Endothelial cell of umbilical vein (primary cell): ENCODE data around the gene IL21. TPM values are rescaled to one million over a fixed set of nuclear protein-coding genes. Genes with fewer than 3 reads are reported as not detected.

Source experiments
- BruUV-seq: library from RNA; stranded (reverse); fragments of 400-500 nt; replicated peaks from 2 replicates; lab custom pipeline; 2021; lab: Mats Ljungman, UMichigan
- CTCF ChIA-PET: fragments of 300-600, 350-600 bp; sonication (Branson Sonifier 250); formaldehyde crosslinking; loops from one replicate; lab custom pipeline; 2021; ENCODE audit warnings: antibody characterized with exemption, inconsistent platforms; lab: Charles Lee
- POLR2A ChIA-PET: fragments of 300-600, 350-600 bp; sonication (Branson Sonifier 250); formaldehyde crosslinking; loops from one replicate; lab custom pipeline; 2021; ENCODE audit warnings: antibody characterized with exemption, inconsistent platforms; lab: Charles Lee
- DNase-seq: peaks from one replicate; pipeline ENCODE4 v3.0.0-alpha.2; 2011; ENCODE audit warnings: low read depth, low spot score
- FAIRE-seq: peaks from 2 replicates; lab custom pipeline; 2011; peaks lifted over from hg19 to GRCh38; lab: Jason Lieb, UNC
- H2AFZ ChIP-seq: 2 replicates; pipeline ENCODE4 v1.6.0; 2012; ENCODE audit warnings: low read depth, low read length, control low read depth, inconsistent platforms
- H3K27ac ChIP-seq: 2 replicates; pipeline ENCODE4 v1.5.1; 2011; ENCODE audit warnings: low read depth, mild to moderate bottlenecking, control low read depth, low read length, moderate library complexity; ENCODE audit not compliant: insufficient read depth
- H3K27me3 ChIP-seq, 2 experiments: 2 replicates each; pipeline versions ENCODE4 v1.6.0 to v1.6.1; 2011; ENCODE audit warnings: low read length in 2 of 2, mixed read lengths in 1 of 2; ENCODE audit not compliant: control insufficient read depth in 2 of 2, insufficient read depth in 2 of 2
- H3K36me3 ChIP-seq, 2 experiments: 2 replicates in 1 of 2; 3 replicates in 1 of 2; pipeline ENCODE4 v1.5.1; 2011; ENCODE audit warnings: low read length in 2 of 2, mild to moderate bottlenecking in 1 of 2, moderate library complexity in 1 of 2; ENCODE audit not compliant: control insufficient read depth in 2 of 2, insufficient read depth in 2 of 2; ENCODE audit errors: extremely low read depth in 1 of 2
- H3K4me1 ChIP-seq: 3 replicates; pipeline ENCODE4 v1.5.1; 2011; ENCODE audit warnings: mild to moderate bottlenecking, low read length; ENCODE audit not compliant: control insufficient read depth, insufficient read depth; ENCODE audit errors: extremely low read depth
- H3K4me2 ChIP-seq: 2 replicates; pipeline ENCODE4 v1.6.1; 2011; ENCODE audit warnings: low read length, control low read depth, mixed read lengths; ENCODE audit not compliant: insufficient read depth
- H3K4me3 ChIP-seq, 3 experiments: fragments of 200-600 bp in 1 of 3; sonication (generic), shearing (Covaris generic) in 1 of 3; replicated peaks in 1 of 3; 2 replicates each; pipeline ENCODE4 v1.5.1; 2011 to 2016; ENCODE audit warnings: control low read depth in 3 of 3, low read length in 3 of 3, mild to moderate bottlenecking in 2 of 3, inconsistent platforms in 1 of 3, low read depth in 1 of 3, moderate library complexity in 1 of 3; ENCODE audit not compliant: insufficient read depth in 1 of 3
- H3K79me2 ChIP-seq: 2 replicates; pipeline ENCODE4 v1.6.0; 2012; ENCODE audit warnings: low read length, inconsistent platforms; ENCODE audit not compliant: control insufficient read depth, insufficient read depth
- H3K9ac ChIP-seq: replicated peaks from 2 replicates; pipeline ENCODE3; 2011; ENCODE audit warnings: low read length, control low read depth; ENCODE audit not compliant: insufficient read depth; ENCODE audit errors: extremely low read depth
- H3K9me1 ChIP-seq: replicated peaks from 3 replicates; pipeline ENCODE4 v1.6.0; 2011; ENCODE audit warnings: mild to moderate bottlenecking, low read length; ENCODE audit not compliant: control insufficient read depth, insufficient read depth; ENCODE audit errors: extremely low read depth
- H3K9me3 ChIP-seq: replicated peaks from 2 replicates; pipeline ENCODE4 v1.5.1; 2012; ENCODE audit warnings: low read length, inconsistent platforms; ENCODE audit not compliant: control insufficient read depth, insufficient read depth
- H4K20me1 ChIP-seq: replicated peaks from 2 replicates; pipeline ENCODE3; 2011; ENCODE audit warnings: mild to moderate bottlenecking, low read length; ENCODE audit not compliant: control insufficient read depth, insufficient read depth; ENCODE audit errors: extremely low read depth
- EZH2 ChIP-seq: IDR thresholded peaks from 2 replicates; pipeline ENCODE4 v1.6.1; 2012; ENCODE audit warnings: borderline replicate concordance, low read depth, mild to moderate bottlenecking, moderate library complexity, low read length, inconsistent platforms; ENCODE audit not compliant: severe bottlenecking
- FOS ChIP-seq: IDR thresholded peaks from 2 replicates; pipeline ENCODE4 v1.6.1; 2011; ENCODE audit warnings: mild to moderate bottlenecking, low read length, moderate library complexity, borderline replicate concordance; ENCODE audit not compliant: insufficient read depth
- GATA2 ChIP-seq: IDR thresholded peaks from 2 replicates; pipeline ENCODE4 v1.7.0; 2011; ENCODE audit warnings: low read depth, mild to moderate bottlenecking, moderate library complexity, mixed read lengths, low read length; ENCODE audit not compliant: insufficient read length, insufficient read depth
- JUN ChIP-seq: IDR thresholded peaks from 2 replicates; pipeline ENCODE4 v1.6.1; 2011; ENCODE audit warnings: borderline replicate concordance, low read depth; ENCODE audit not compliant: insufficient read length, insufficient read depth
- MYC ChIP-seq: IDR thresholded peaks from one replicate; pipeline ENCODE4 v1.6.1; 2011; ENCODE audit warnings: mild to moderate bottlenecking, low read depth, low read length
- POLR2A ChIP-seq: IDR thresholded peaks from 2 replicates; pipeline ENCODE4 v1.6.1; 2012; ENCODE audit warnings: low read depth, mild to moderate bottlenecking, control low read depth, low read length
- POLR2AphosphoS5 ChIP-seq: IDR thresholded peaks from 2 replicates; pipeline ENCODE4 v1.6.1; 2012; ENCODE audit warnings: low read depth, mild to moderate bottlenecking, control low read depth, low read length, moderate library complexity; ENCODE audit not compliant: insufficient read depth
- dilution Hi-C: fragments of 300-500 bp; cut with MboI; formaldehyde crosslinking; loops from one replicate; pipeline ENCODE4 v1.15.0; 2019; ENCODE audit warnings: low sequenced_read_pairs; ENCODE audit not compliant: extremely low pct_ligation_motif_present
- intact Hi-C: fragments of 100-400 bp; cut with micrococcal nuclease; formaldehyde crosslinking; loops from one replicate; pipeline ENCODE4 v1.10.0; 2022
- polyA plus RNA-seq, 4 experiments: library from polyadenylated mRNA; depleted of rRNA in 3 of 4; stranded (reverse) in 3 of 4; unstranded in 1 of 4; fragments of >200 nt; gene quantifications; 2 replicates each; pipeline versions ENCODE4 v1.2.1 to v1.2.3, GENCODE V29; 2011 to 2012; ENCODE audit warnings: missing spikeins in 1 of 4
- total RNA-seq: library from RNA; stranded (reverse); gene quantifications from 2 replicates; pipeline ENCODE4 v1.2.3, GENCODE V29; 2021
- TF ChIP-seq, protein P1 (sequence below), 2 donors: IDR thresholded peaks; 1 replicate in 1 of 2; 2 replicates in 1 of 2; pipeline ENCODE4 v1.5.1; 2011; ENCODE audit warnings: low read length in 2 of 2, mild to moderate bottlenecking in 2 of 2, moderate library complexity in 2 of 2, control low read depth in 1 of 2, inconsistent platforms in 1 of 2, low read depth in 1 of 2; ENCODE audit not compliant: insufficient read depth in 1 of 2; ENCODE audit errors: extremely low read depth in 1 of 2
- TF ChIP-seq, protein P2 (sequence below): IDR thresholded peaks from 2 replicates; pipeline ENCODE4 v1.6.1; 2011; ENCODE audit not compliant: insufficient read depth, insufficient read length

Gene IL21
- total and polyA plus RNA-seq, 2 donors (not counting 3 experiments of a cell fraction or from before 2014, with no cell fraction given) = not detected

DNA sequence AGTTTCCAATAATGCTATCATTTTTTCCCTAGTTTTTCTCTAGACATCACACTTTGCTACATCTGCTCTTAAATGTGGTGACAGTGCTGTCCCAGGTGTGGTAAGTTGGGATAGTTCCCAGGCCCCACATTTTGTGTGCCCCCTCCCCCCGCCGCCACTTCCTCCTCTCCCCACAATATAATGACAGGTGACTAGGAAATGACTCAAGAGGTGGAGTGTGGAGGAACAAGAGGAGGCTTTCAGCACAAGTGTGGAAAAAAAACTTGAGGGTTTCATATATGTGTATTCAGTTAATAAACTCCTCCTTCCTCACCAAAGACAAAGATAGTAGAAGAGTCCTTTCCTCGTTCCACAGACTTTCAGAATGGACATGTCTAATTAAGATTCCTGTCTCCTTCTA is 18.3 kb upstream of the IL21 start:
- no TSS peak for BruUV-seq
- ChIA-PET POLR2A (no interaction called here), CTCF (no interaction called here)
- DNase-seq (no peak), FAIRE-seq (no peak)
- Histone ChIP-seq H3K9ac (no peak overlapping the region), H4K20me1 (no peaks in the 10 kb centered on the region), H3K27ac (no peak overlapping the region), H3K4me1 (no peaks in the 10 kb centered on the region), H3K4me3 (no peak overlapping the region), H3K79me2 (no peaks in the 10 kb centered on the region), H3K9me1 (no peaks in the 10 kb centered on the region), H3K4me2 (no peak overlapping the region), H3K9me3 (no peaks in the 10 kb centered on the region), H2AFZ (no peak overlapping the region), H3K36me3 (no peaks in the 10 kb centered on the region), H3K27me3 (peaks cover 23 to 31% of the 10 kb centered on the region in 2 experiments)
- intact Hi-C loops (no loop called here), dilution Hi-C loops (no loop called here)
- TF ChIP-seq FOS (no peak), EZH2 (no peak), GATA2 (no peak), POLR2A (no peak), JUN (no peak), MYC (no peak), POLR2AphosphoS5 (no peak)
- TF ChIP-seq, protein P1, sequence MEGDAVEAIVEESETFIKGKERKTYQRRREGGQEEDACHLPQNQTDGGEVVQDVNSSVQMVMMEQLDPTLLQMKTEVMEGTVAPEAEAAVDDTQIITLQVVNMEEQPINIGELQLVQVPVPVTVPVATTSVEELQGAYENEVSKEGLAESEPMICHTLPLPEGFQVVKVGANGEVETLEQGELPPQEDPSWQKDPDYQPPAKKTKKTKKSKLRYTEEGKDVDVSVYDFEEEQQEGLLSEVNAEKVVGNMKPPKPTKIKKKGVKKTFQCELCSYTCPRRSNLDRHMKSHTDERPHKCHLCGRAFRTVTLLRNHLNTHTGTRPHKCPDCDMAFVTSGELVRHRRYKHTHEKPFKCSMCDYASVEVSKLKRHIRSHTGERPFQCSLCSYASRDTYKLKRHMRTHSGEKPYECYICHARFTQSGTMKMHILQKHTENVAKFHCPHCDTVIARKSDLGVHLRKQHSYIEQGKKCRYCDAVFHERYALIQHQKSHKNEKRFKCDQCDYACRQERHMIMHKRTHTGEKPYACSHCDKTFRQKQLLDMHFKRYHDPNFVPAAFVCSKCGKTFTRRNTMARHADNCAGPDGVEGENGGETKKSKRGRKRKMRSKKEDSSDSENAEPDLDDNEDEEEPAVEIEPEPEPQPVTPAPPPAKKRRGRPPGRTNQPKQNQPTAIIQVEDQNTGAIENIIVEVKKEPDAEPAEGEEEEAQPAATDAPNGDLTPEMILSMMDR (IDR thresholded peaks at IDR 0.05; ENCODE audit: extremely low read depth in 1 of 2, insufficient read depth in 1 of 2, low read depth in 1 of 2, low read length in 2 of 2) = no peak
- TF ChIP-seq, protein P2, sequence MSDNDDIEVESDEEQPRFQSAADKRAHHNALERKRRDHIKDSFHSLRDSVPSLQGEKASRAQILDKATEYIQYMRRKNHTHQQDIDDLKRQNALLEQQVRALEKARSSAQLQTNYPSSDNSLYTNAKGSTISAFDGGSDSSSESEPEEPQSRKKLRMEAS = no peak
